Kidney (tissue), 14 donors: ENCODE results near the gene RNF169. TPM values are rescaled to one million over a fixed set of nuclear protein-coding genes. Genes with fewer than 3 reads are reported as not detected.

Source experiments
- DNase-seq, 5 donors: peaks; one replicate each; pipeline ENCODE4 v3.0.0-alpha.2; 2013 to 2020
- FAIRE-seq: peaks from 2 replicates; lab custom pipeline; 2012; peaks lifted over from hg19 to GRCh38; lab: Jason Lieb, UNC
- H3K27ac ChIP-seq, 2 donors: one replicate each; pipeline ENCODE4 v1.7.0; 2013; ENCODE audit warnings: low read depth in 2 of 2, low read length in 2 of 2, inconsistent platforms in 1 of 2
- H3K27me3 ChIP-seq: one replicate; pipeline ENCODE4 v1.7.1; 2013; ENCODE audit warnings: low read length, inconsistent platforms; ENCODE audit not compliant: control insufficient read depth, insufficient read depth
- H3K36me3 ChIP-seq, 3 donors: one replicate each; pipeline versions ENCODE4 v1.7.0 to v1.7.1; 2013; ENCODE audit warnings: low read length in 3 of 3, control low read depth in 1 of 3, inconsistent platforms in 1 of 3; ENCODE audit not compliant: insufficient read depth in 3 of 3, control insufficient read depth in 2 of 3
- H3K4me1 ChIP-seq, 3 donors: one replicate each; pipeline versions ENCODE4 v1.7.0 to v1.7.1; 2013; ENCODE audit warnings: low read length in 3 of 3, inconsistent platforms in 1 of 3, low read depth in 1 of 3; ENCODE audit not compliant: control insufficient read depth in 2 of 3, insufficient read depth in 2 of 3
- H3K4me3 ChIP-seq, 3 donors: one replicate each; pipeline versions ENCODE4 v1.7.0 to v1.8.1; 2013; ENCODE audit warnings: low read length in 3 of 3, control low read depth in 1 of 3, inconsistent platforms in 1 of 3
- H3K9ac ChIP-seq, 3 donors: one replicate each; pipeline versions ENCODE4 v1.7.0 to v1.7.1; 2013; ENCODE audit warnings: low read length in 3 of 3, control low read depth in 1 of 3, inconsistent platforms in 1 of 3
- H3K9me3 ChIP-seq, 3 donors: one replicate each; pipeline versions ENCODE4 v1.7.0 to v1.7.1; 2013; ENCODE audit warnings: low read length in 3 of 3, control low read depth in 1 of 3, inconsistent platforms in 1 of 3; ENCODE audit not compliant: control insufficient read depth in 2 of 3, insufficient read depth in 1 of 3
- CTCF ChIP-seq: IDR thresholded peaks from 3 replicates; pipeline ENCODE4 v1.5.1; 2012; ENCODE audit warnings: mild to moderate bottlenecking, moderate library complexity, borderline replicate concordance; ENCODE audit not compliant: insufficient read depth; ENCODE audit errors: extremely low read depth
- intact Hi-C: fragments of 100-400 bp; cut with DNase I; formaldehyde crosslinking; loops from one replicate; pipeline ENCODE4 v1.11.1; 2022
- polyA plus RNA-seq: library from polyadenylated mRNA; stranded (reverse); fragments of 350-450 nt; fragmentation: Illumina TruSeq; extraction: RNeasy Lipid Tissue Mini Kit (QIAGEN cat#74804); gene quantifications from one replicate; pipeline ENCODE4 v1.2.3, GENCODE V29; 2014; ENCODE audit warnings: low read depth, low replicate concordance; ENCODE audit not compliant: insufficient read depth
- total RNA-seq: library from RNA; stranded (reverse); fragmentation: NEBNext Ultra II Directional; extraction: Animal tissue kit (Norgen Biotek cat#: 25700); gene quantifications from one replicate; pipeline ENCODE4 v1.2.1, GENCODE V29; 2021
- donor health status: control.
- donor health status: control.
- donor health status: control.
- donor health status: control.
- donor health status: control.
- donor health status: DM: yes; HTN: yes; CAD: no.
- donor health status: Normal renal cell carcinoma (clear cell type).

The RNF169 gene
- total and polyA plus RNA-seq, 2 donors from 2014 or later, result 3.1 to 19.6 TPM

- Histone ChIP-seq H3K27me3 (no peaks in the 10 kb centered on the region), H3K4me1 (no peaks in the 10 kb centered on the region), H3K27ac (no peak overlapping the region), H3K9ac (no peak overlapping the region), H3K36me3 (peaks cover 3 to 32% (median 21%) of the 10 kb centered on the region in 3 donors), H3K9me3 (no peaks in the 10 kb centered on the region), H3K4me3 (no peak overlapping the region)
- FAIRE-seq (no peak), DNase-seq (no peak)
- TF ChIP-seq CTCF, result no peak
- intact Hi-C loops, result loop anchor here (10.0 kb wide), 1 partner anchor 55 kb away; no protein-coding TSS in a partner anchor
These were observed 101.1 kb downstream of the RNF169 start for GRCh38 chr11:74849525-74850391.

- no peak overlapping the region for H3K4me3 ChIP-seq
- H3K9ac ChIP-seq, result no peak overlapping the region
- H3K36me3 ChIP-seq, result peaks cover 3 to 17% (median 11%) of the 10 kb centered on the region in 3 donors
- no peak for TF ChIP-seq CTCF
- intact Hi-C loops, result loop anchor here (10.0 kb wide), 1 partner anchor 58 kb away; no protein-coding TSS in a partner anchor
- DNase-seq (no peak), FAIRE-seq (no peak)
- no peaks in the 10 kb centered on the region for H3K9me3 ChIP-seq
- no peaks in the 10 kb centered on the region for H3K4me1 ChIP-seq
- no peaks in the 10 kb centered on the region for H3K27me3 ChIP-seq
- no peak overlapping the region for H3K27ac ChIP-seq
These were observed 104.6 kb downstream of the RNF169 start for GRCh38 chr11:74853223-74853622.

- H3K36me3 ChIP-seq, result peaks cover 2 to 32% (median 22%) of the 10 kb centered on the region in 3 donors
- intact Hi-C loops, result no loop called here
These were observed 112.1 kb downstream of the RNF169 start for GRCh38 chr11:74860743-74861142.

More at GRCh38 chr11:74860743-74861142, 112.1 kb downstream of the RNF169 start:
- no peak for TF ChIP-seq CTCF
- H3K4me3 ChIP-seq, result no peak overlapping the region
- DNase-seq (no peak), FAIRE-seq (no peak)
- H3K9me3 ChIP-seq, result peaks cover 0 to 11% (median 0%) of the 10 kb centered on the region in 3 donors
- H3K9ac ChIP-seq, result no peak overlapping the region
- H3K27ac ChIP-seq, result no peak overlapping the region
- no peaks in the 10 kb centered on the region for H3K27me3 ChIP-seq
- H3K4me1 ChIP-seq, result no peaks in the 10 kb centered on the region
